ENCODE measurements around the gene KIAA1328.

Gene KIAA1328

DNA sequence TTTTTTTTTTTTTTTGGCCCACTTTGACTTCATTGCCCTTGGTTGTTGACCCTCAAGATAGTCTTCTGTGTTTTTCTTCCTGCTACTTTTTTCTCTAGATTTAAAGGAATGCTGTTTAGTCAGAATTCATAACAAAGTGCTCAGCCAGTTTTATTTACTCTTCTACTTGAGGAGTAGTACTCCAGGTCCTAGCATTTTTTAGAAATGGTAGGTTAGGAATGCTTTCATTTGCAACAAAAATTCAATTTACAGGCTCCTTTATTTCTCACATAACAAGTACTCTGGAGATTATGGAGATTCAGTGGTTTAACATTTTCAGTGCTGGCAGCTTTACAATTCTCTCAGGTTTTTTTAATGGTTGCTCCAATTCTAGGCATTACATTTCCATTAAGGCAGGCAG is 58.2 kb downstream of the KIAA1328 start:
- no peak overlapping the region for H3K4me3 ChIP-seq (ENCODE audit: low read depth, low read length)
- TF ChIP-seq, protein P1, sequence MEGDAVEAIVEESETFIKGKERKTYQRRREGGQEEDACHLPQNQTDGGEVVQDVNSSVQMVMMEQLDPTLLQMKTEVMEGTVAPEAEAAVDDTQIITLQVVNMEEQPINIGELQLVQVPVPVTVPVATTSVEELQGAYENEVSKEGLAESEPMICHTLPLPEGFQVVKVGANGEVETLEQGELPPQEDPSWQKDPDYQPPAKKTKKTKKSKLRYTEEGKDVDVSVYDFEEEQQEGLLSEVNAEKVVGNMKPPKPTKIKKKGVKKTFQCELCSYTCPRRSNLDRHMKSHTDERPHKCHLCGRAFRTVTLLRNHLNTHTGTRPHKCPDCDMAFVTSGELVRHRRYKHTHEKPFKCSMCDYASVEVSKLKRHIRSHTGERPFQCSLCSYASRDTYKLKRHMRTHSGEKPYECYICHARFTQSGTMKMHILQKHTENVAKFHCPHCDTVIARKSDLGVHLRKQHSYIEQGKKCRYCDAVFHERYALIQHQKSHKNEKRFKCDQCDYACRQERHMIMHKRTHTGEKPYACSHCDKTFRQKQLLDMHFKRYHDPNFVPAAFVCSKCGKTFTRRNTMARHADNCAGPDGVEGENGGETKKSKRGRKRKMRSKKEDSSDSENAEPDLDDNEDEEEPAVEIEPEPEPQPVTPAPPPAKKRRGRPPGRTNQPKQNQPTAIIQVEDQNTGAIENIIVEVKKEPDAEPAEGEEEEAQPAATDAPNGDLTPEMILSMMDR (IDR thresholded peaks at IDR 0.05; ENCODE audit: low read depth, low read length) = no peak

DNA sequence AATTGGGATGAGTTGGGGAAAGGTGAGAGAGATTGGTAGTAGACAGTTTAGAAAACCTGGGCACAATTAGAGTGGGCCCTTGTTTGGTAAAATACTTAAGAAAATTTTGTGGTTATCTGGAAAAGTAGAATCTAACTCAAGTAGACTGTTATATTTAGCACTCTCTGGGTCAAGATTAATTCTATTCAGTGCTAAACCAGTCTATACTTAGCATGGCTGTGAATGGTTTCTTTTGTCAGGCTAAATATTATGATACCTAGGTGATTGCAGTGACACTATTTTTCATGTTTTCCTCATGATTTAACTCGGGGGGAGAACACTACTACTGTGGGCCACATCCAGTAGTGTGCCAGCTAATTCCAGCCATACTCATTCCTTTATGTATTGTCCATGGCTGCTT is 58.9 kb downstream of the KIAA1328 start:
- H3K4me3 ChIP-seq (ENCODE audit: low read depth, low read length) = no peak overlapping the region
- TF ChIP-seq, protein P1 (IDR thresholded peaks at IDR 0.05; ENCODE audit: low read depth, low read length) = no peak

DNA sequence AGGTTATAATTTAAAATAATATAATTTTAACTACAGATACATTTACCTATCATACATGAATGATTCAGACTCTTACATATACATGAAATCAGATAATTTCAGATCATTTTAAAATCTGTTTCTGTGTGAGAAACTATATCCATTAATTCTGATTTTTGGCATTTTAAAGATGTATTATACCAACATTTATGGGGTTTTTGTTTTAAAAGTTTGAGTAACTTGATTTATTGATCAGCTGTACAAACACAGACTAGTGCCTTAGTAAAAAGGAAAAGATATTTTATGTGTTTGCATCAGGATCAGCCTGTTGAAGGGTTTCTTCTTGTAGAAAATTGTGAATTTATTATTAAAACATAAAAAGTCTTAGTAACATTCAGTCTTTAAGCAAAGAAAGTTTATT is 59.9 kb downstream of the KIAA1328 start:
- TF ChIP-seq, protein P1 (IDR thresholded peaks at IDR 0.05; ENCODE audit: low read depth, low read length) = no peak
- H3K4me3 ChIP-seq (ENCODE audit: low read depth, low read length) = no peak overlapping the region

DNA sequence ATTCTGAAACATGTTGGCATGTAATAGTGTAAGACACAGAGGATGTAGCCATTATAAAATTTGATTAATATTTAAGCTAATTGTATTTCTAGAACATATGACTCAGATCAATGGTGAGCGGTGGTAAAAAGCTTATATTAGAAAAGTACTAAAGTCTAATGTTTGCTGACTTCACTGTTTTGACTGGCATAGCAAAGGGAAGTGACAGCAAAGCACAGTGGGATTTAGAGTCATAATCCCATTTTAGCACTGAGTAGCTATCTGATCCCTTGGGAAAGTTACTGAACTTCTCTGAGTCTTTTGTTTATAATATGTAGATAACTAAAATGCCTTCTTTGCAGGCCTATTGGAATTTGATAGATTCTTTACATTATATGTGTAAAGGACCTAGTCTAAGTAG is 60.4 kb downstream of the KIAA1328 start:
- no peak overlapping the region for H3K4me3 ChIP-seq (ENCODE audit: low read depth, low read length)
- TF ChIP-seq, protein P1 (IDR thresholded peaks at IDR 0.05; ENCODE audit: low read depth, low read length) = no peak

DNA sequence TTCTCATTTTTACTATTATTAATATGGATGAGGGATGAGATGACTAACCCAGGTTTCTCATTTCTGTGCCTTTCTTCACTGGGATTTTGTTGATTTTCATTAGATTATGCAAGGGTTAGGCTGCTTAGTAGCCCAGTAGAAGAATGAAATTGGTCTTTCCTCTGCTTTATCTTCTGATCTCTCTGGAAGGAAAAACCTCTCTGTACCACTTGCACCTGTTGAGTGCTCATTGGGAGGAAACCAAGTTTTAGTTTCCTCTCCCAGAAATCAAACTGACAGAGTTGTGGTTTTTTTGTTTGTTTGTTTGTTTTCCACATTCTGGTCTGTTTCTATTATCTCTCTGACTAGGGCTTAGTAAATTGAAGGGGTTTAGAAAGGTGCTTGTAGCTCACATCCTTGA is 60.8 kb downstream of the KIAA1328 start:
- H3K4me3 ChIP-seq (ENCODE audit: low read depth, low read length) = no peak overlapping the region
- TF ChIP-seq, protein P1 (IDR thresholded peaks at IDR 0.05; ENCODE audit: low read depth, low read length) = no peak

DNA sequence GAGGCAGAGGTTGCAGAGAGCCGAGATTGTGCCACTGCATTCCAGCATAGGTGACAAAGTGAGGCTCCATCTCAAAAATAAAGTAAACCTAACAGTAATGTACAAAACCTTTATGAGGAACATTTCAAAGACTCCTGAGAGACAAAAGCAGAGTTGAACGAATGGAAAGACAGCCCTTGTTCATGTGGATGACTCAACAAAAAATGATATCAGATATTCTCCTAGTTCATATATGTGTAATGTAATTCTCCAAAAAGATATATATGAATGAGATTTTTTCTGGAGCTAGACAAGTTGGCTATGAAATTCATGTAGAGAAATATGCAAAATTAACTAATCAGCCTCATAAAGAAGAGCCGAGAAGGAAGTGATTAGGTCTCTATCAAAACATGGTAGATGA is 61.7 kb downstream of the KIAA1328 start:
- TF ChIP-seq, protein P1 (IDR thresholded peaks at IDR 0.05; ENCODE audit: low read depth, low read length) = no peak
- no peak overlapping the region for H3K4me3 ChIP-seq (ENCODE audit: low read depth, low read length)

DNA sequence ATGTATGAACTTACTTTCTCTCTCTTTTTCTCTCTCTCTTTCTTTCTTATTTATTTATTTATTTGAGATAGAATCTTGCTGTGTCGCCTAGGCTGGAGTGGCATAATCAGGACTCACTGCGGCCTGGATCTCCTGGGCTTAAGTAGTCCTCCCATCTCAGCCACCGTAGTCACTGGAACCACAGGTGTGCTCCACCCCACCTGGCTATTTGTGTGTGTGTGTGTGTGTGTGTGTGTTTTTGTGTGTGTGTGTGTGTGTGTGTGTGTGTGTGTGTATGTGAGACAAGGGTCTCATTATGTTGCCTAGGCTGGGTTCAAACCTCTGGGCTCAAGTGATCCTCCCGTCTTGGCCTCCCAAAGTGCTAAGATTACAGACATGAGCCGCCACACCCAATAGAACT is 64.3 kb downstream of the KIAA1328 start:
- H3K4me3 ChIP-seq (ENCODE audit: low read depth, low read length) = no peak overlapping the region
- TF ChIP-seq, protein P1 (IDR thresholded peaks at IDR 0.05; ENCODE audit: low read depth, low read length) = no peak

Data from WI38 (cell line).